T-helper 1 cell treated with Interleukin-12 subunit alpha and Interleukin-12 subunit beta and Interleukin-4 antibody, amounts not matched to agents 30 μg/mL and 1 μg/mL, for 36 hours (primary cell): ENCODE results near the gene MAST4.

Experiments
- H3K27ac Mint-ChIP-seq: one replicate; pipeline ENCODE4 v1.8.0; 2021; ENCODE audit warnings: mild to moderate bottlenecking, mixed read lengths
- H3K27me3 Mint-ChIP-seq: one replicate; pipeline ENCODE4 v1.8.0; 2021; ENCODE audit warnings: low read depth, mixed read lengths
- H3K36me3 Mint-ChIP-seq: one replicate; pipeline ENCODE4 v1.8.0; 2021; ENCODE audit warnings: low read depth, mixed read lengths
- H3K4me1 Mint-ChIP-seq: one replicate; pipeline ENCODE4 v1.8.0; 2021; ENCODE audit warnings: low read depth, mixed read lengths
- H3K4me3 Mint-ChIP-seq: one replicate; pipeline ENCODE4 v1.8.0; 2021; ENCODE audit warnings: mild to moderate bottlenecking, moderate library complexity, mixed read lengths
- H3K9me3 Mint-ChIP-seq: one replicate; pipeline ENCODE4 v1.8.0; 2021; ENCODE audit warnings: mixed read lengths

Gene MAST4

GRCh38 chr5:67030289-67031056, 434.3 kb downstream of the MAST4 start:
- Mint-ChIP-seq H3K4me3 (no peak overlapping the region), H3K27me3 (no peaks in the 10 kb centered on the region), H3K36me3 (peaks cover 13% of the 10 kb centered on the region), H3K9me3 (no peaks in the 10 kb centered on the region), H3K27ac (peak overlapping the region; percentile 22), H3K4me1 (peaks cover 39% of the 10 kb centered on the region)

GRCh38 chr5:67031057-67031443, 434.9 kb downstream of the MAST4 start:
- Mint-ChIP-seq H3K4me1 (peaks cover 39% of the 10 kb centered on the region), H3K27me3 (no peaks in the 10 kb centered on the region), H3K4me3 (no peak overlapping the region), H3K9me3 (no peaks in the 10 kb centered on the region), H3K36me3 (peaks cover 13% of the 10 kb centered on the region), H3K27ac (peak overlapping the region; percentile 22)

- Mint-ChIP-seq H3K9me3 (no peaks in the 10 kb centered on the region), H3K4me1 (peaks cover 39% of the 10 kb centered on the region), H3K36me3 (peaks cover 13% of the 10 kb centered on the region), H3K27ac (no peak overlapping the region), H3K4me3 (no peak overlapping the region), H3K27me3 (no peaks in the 10 kb centered on the region)
Observed at GRCh38 chr5:67031692-67032091, 435.5 kb downstream of the MAST4 start.

GRCh38 chr5:67032921-67033664, 436.9 kb downstream of the MAST4 start:
- Mint-ChIP-seq H3K27ac (no peak overlapping the region), H3K36me3 (peaks cover 9% of the 10 kb centered on the region), H3K27me3 (no peaks in the 10 kb centered on the region)

GRCh38 chr5:67033880-67034651, 437.9 kb downstream of the MAST4 start:
- H3K9me3 Mint-ChIP-seq: no peaks in the 10 kb centered on the region
- no peak overlapping the region for H3K4me3 Mint-ChIP-seq
- H3K27ac Mint-ChIP-seq: no peak overlapping the region
- H3K4me1 Mint-ChIP-seq: peaks cover 38% of the 10 kb centered on the region
- no peaks in the 10 kb centered on the region for H3K27me3 Mint-ChIP-seq
- H3K36me3 Mint-ChIP-seq: peaks cover 3% of the 10 kb centered on the region

More at GRCh38 chr5:67032921-67033664, 436.9 kb downstream of the MAST4 start:
- Mint-ChIP-seq H3K4me3 (no peak overlapping the region), H3K9me3 (no peaks in the 10 kb centered on the region), H3K4me1 (peaks cover 37% of the 10 kb centered on the region)

GRCh38 chr5:67035098-67035740, 439.0 kb downstream of the MAST4 start:
- Mint-ChIP-seq H3K36me3 (no peaks in the 10 kb centered on the region), H3K4me3 (no peak overlapping the region), H3K4me1 (peaks cover 33% of the 10 kb centered on the region), H3K9me3 (no peaks in the 10 kb centered on the region), H3K27me3 (no peaks in the 10 kb centered on the region), H3K27ac (no peak overlapping the region)

- Mint-ChIP-seq H3K4me3 (no peak overlapping the region), H3K27ac (no peak overlapping the region), H3K36me3 (no peaks in the 10 kb centered on the region)
Observed at GRCh38 chr5:67037171-67037570, 441.0 kb downstream of the MAST4 start.

GRCh38 chr5:67038817-67039603, 442.8 kb downstream of the MAST4 start:
- no peaks in the 10 kb centered on the region for H3K27me3 Mint-ChIP-seq
- no peak overlapping the region for H3K27ac Mint-ChIP-seq
- H3K9me3 Mint-ChIP-seq: no peaks in the 10 kb centered on the region
- no peak overlapping the region for H3K4me3 Mint-ChIP-seq
- H3K4me1 Mint-ChIP-seq: peaks cover 11% of the 10 kb centered on the region
- peaks cover 4% of the 10 kb centered on the region for H3K36me3 Mint-ChIP-seq

More at GRCh38 chr5:67037171-67037570, 441.0 kb downstream of the MAST4 start:
- peaks cover 18% of the 10 kb centered on the region for H3K4me1 Mint-ChIP-seq
- no peaks in the 10 kb centered on the region for H3K27me3 Mint-ChIP-seq
- no peaks in the 10 kb centered on the region for H3K9me3 Mint-ChIP-seq

GRCh38 chr5:67042176-67043003, 446.2 kb downstream of the MAST4 start:
- Mint-ChIP-seq H3K4me3 (no peak overlapping the region), H3K9me3 (no peaks in the 10 kb centered on the region), H3K27me3 (no peaks in the 10 kb centered on the region), H3K4me1 (peaks cover 8% of the 10 kb centered on the region), H3K36me3 (peaks cover 4% of the 10 kb centered on the region), H3K27ac (no peak overlapping the region)

GRCh38 chr5:67043796-67044511, 447.8 kb downstream of the MAST4 start:
- peaks cover 6% of the 10 kb centered on the region for H3K36me3 Mint-ChIP-seq
- no peaks in the 10 kb centered on the region for H3K9me3 Mint-ChIP-seq
- H3K4me1 Mint-ChIP-seq: peaks cover under 1% of the 10 kb centered on the region
- no peak overlapping the region for H3K4me3 Mint-ChIP-seq
- H3K27ac Mint-ChIP-seq: no peak overlapping the region
- no peaks in the 10 kb centered on the region for H3K27me3 Mint-ChIP-seq

- H3K4me1 Mint-ChIP-seq: peaks cover 8% of the 10 kb centered on the region
- H3K27ac Mint-ChIP-seq: no peak overlapping the region
- H3K36me3 Mint-ChIP-seq: peaks cover 11% of the 10 kb centered on the region
- H3K27me3 Mint-ChIP-seq: no peaks in the 10 kb centered on the region
- H3K4me3 Mint-ChIP-seq: no peak overlapping the region
- H3K9me3 Mint-ChIP-seq: no peaks in the 10 kb centered on the region
Observed at GRCh38 chr5:67045816-67046740, 449.9 kb downstream of the MAST4 start.

GRCh38 chr5:67047160-67047559, 451.0 kb downstream of the MAST4 start:
- Mint-ChIP-seq H3K9me3 (no peaks in the 10 kb centered on the region), H3K4me1 (peaks cover 8% of the 10 kb centered on the region), H3K4me3 (no peak overlapping the region), H3K36me3 (peaks cover 11% of the 10 kb centered on the region), H3K27ac (no peak overlapping the region), H3K27me3 (no peaks in the 10 kb centered on the region)
